Measurements from ENCODE around the gene AGMAT.

GRCh38 chr1:15524283-15525049, 60.4 kb downstream of the AGMAT start:
- TF ChIP-seq CTCF (IDR thresholded peaks at IDR 0.05) (no peak), POLR2A (IDR thresholded peaks at IDR 0.05) (no peak)

Data from esophagus squamous epithelium (tissue), 4 donors.